GM12891 (cell line): ENCODE data around the gene DNAJC15.

Source experiments
- POLR2A ChIP-seq: IDR thresholded peaks from 2 replicates; pipeline ENCODE4 v1.6.1; 2011; ENCODE audit warnings: low read depth, low read length, control low read depth
- POLR2AphosphoS5 ChIP-seq: IDR thresholded peaks from 2 replicates; pipeline ENCODE4 v1.6.1; 2011; ENCODE audit warnings: low read depth, low read length, control low read depth
- POU2F2 ChIP-seq: IDR thresholded peaks from 2 replicates; pipeline ENCODE4 v1.6.1; 2011; ENCODE audit warnings: low read depth, mild to moderate bottlenecking, control low read depth, low read length, moderate library complexity
- SPI1 ChIP-seq: IDR thresholded peaks from 2 replicates; pipeline ENCODE4 v1.6.1; 2011; ENCODE audit warnings: low read depth, low read length, control low read depth

DNA sequence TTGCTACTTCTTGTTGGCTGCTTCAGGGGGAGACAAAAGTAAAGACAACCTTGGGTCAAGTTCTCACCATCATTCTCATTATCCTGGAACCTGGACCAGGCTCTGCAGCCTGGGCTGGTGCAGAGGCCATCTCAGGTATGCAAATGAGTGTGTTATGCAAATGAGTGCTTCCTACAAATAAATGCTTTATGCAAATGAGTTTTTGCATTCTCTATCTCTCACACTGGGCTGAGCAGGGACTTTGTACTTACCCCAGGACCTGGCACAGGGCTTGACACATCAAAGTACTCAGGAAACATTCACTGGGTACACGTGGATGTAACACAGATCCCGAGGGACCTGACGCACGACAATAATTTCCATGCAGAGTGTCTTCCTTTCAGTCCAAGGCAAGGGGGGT is 103.0 kb downstream of the DNAJC15 start:
- no peak for TF ChIP-seq POLR2AphosphoS5
- TF ChIP-seq POLR2A = no peak
- no peak for TF ChIP-seq SPI1
- peak; percentile 95 for TF ChIP-seq POU2F2
